ENCODE measurements around the gene SLC9C2. TPM values are rescaled to one million over a fixed set of nuclear protein-coding genes. Genes with fewer than 3 reads are reported as not detected.
"Not testable (repeated sequence)": the region's sequence is repeated elsewhere in the genome, so short reads cannot be mapped to it uniquely, and the experiment has no call there.

The SLC9C2 gene
- polyA plus RNA-seq, 1 of the 3 experiments (the other 2 are of a cell fraction): not detected

DNA sequence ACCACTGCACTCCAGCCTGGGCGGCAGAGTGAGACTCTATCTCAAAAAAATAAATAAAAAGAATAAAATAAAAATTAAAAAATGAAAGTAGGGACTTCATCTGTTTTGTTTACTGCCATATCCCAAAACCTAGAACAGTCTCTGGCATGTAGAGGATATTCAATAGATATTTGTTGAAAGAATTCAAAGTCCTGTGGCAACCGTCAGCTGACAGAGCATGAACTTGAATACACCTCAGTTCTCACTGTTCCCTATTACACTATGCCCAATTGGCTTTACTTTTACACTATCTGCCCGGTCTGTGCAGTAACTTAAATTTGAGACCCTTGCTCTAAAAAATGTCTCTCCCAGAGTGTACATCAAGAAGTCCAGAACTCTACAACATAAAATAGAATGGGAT lies 79.5 kb downstream of the SLC9C2 start (continued):
- TF ChIP-seq, protein P1, sequence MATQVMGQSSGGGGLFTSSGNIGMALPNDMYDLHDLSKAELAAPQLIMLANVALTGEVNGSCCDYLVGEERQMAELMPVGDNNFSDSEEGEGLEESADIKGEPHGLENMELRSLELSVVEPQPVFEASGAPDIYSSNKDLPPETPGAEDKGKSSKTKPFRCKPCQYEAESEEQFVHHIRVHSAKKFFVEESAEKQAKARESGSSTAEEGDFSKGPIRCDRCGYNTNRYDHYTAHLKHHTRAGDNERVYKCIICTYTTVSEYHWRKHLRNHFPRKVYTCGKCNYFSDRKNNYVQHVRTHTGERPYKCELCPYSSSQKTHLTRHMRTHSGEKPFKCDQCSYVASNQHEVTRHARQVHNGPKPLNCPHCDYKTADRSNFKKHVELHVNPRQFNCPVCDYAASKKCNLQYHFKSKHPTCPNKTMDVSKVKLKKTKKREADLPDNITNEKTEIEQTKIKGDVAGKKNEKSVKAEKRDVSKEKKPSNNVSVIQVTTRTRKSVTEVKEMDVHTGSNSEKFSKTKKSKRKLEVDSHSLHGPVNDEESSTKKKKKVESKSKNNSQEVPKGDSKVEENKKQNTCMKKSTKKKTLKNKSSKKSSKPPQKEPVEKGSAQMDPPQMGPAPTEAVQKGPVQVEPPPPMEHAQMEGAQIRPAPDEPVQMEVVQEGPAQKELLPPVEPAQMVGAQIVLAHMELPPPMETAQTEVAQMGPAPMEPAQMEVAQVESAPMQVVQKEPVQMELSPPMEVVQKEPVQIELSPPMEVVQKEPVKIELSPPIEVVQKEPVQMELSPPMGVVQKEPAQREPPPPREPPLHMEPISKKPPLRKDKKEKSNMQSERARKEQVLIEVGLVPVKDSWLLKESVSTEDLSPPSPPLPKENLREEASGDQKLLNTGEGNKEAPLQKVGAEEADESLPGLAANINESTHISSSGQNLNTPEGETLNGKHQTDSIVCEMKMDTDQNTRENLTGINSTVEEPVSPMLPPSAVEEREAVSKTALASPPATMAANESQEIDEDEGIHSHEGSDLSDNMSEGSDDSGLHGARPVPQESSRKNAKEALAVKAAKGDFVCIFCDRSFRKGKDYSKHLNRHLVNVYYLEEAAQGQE (IDR thresholded peaks at IDR 0.05; ENCODE audit: low read depth, low read length): no peak
- no peak for TF ChIP-seq CHD2 (IDR thresholded peaks at IDR 0.05; ENCODE audit: low read length, partially characterized antibody)
- TF ChIP-seq, protein P2, sequence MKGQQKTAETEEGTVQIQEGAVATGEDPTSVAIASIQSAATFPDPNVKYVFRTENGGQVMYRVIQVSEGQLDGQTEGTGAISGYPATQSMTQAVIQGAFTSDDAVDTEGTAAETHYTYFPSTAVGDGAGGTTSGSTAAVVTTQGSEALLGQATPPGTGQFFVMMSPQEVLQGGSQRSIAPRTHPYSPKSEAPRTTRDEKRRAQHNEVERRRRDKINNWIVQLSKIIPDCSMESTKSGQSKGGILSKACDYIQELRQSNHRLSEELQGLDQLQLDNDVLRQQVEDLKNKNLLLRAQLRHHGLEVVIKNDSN (IDR thresholded peaks at IDR 0.05; ENCODE audit: borderline replicate concordance, low read depth): no peak
- TF ChIP-seq, protein P3, sequence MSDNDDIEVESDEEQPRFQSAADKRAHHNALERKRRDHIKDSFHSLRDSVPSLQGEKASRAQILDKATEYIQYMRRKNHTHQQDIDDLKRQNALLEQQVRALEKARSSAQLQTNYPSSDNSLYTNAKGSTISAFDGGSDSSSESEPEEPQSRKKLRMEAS (IDR thresholded peaks at IDR 0.05; ENCODE audit: low read depth): no peak

DNA sequence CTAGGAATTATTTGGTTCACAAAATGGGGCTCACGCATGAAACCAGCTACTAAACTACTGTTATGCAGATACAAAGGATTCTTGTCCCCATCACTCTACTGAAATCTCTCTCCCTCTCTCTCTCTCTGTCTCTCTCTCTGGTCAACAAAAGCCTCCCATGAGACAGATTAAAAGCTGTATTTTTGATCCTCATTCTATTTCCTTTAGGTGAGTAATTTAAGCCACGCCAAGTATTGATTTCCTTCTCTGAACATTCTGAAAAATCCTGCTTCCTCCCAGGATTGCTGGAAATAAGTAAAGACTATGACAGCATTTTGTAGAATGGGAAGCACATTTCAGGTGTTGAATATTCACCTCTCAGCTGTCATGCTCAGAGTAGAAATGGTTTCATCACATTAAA lies 82.1 kb downstream of the SLC9C2 start:
- CTCF ChIA-PET: interaction anchor here (1.5 kb wide), 1 partner anchor 89 kb away, joined by 5 read pairs; no protein-coding TSS in a partner anchor
- no peak for DNase-seq

DNA sequence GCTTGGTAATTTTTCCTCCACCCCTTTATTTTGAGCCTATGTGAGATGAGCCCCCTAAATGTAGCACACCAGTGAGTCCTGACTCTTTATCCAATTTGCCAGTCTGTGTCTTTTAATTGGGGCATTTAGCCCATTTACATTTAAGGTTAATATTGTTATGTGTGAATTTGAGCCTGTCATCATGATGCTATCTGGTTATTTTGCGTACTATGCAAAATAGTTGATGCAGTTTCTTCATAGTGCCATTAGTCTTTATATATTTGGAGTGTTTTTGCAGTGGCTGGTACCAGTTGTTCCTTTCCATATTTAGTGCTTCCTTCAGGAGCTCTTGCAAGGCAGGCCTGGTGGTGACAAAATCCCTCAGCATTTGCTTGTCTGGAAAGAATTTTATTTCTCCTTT lies 88.4 kb downstream of the SLC9C2 start:
- 65% methylated on average over 1 of the region's 1 CpG for WGBS (ENCODE audit: low lambda C conversion rate)
- H3K36me3 ChIP-seq (replicated peaks in 1 of 2; ENCODE audit: control insufficient read depth in 1 of 2, insufficient read depth in 2 of 2, low read length in 1 of 2); H3K27me3 ChIP-seq (ENCODE audit: insufficient read depth); H3K4me1 ChIP-seq (ENCODE audit: control insufficient read depth in 1 of 2, insufficient read depth in 2 of 2, low read depth in 1 of 2, low read length in 1 of 2); CTCF ChIA-PET; H3K9me3 ChIP-seq; H3K4me3 ChIP-seq (ENCODE audit: low read depth in 2 of 2, low read length in 1 of 2); H3K79me2 ChIP-seq (ENCODE audit: insufficient read depth); H3K4me2 ChIP-seq; POLR2A ChIA-PET; H3K27ac ChIP-seq (ENCODE audit: low read depth in 2 of 2, low read length in 1 of 2); H3F3A ChIP-seq (replicated peaks; ENCODE audit: insufficient read depth); H3K9ac ChIP-seq; H2AFZ ChIP-seq (ENCODE audit: low read depth); H3K9me2 ChIP-seq; DNase-seq; H4K20me1 ChIP-seq (ENCODE audit: insufficient read depth): not testable (repeated sequence)

More for the DNA sequence above, 82.1 kb downstream of the SLC9C2 start:
- TF ChIP-seq GATA2 (CRISPR knock-in tag; IDR thresholded peaks at IDR 0.05): no peak
- TF ChIP-seq, protein P4, sequence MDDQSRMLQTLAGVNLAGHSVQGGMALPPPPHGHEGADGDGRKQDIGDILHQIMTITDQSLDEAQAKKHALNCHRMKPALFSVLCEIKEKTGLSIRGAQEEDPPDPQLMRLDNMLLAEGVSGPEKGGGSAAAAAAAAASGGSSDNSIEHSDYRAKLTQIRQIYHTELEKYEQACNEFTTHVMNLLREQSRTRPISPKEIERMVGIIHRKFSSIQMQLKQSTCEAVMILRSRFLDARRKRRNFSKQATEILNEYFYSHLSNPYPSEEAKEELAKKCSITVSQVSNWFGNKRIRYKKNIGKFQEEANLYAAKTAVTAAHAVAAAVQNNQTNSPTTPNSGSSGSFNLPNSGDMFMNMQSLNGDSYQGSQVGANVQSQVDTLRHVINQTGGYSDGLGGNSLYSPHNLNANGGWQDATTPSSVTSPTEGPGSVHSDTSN (IDR thresholded peaks at IDR 0.05): no peak
- TF ChIP-seq FOXJ3 (CRISPR knock-in tag; IDR thresholded peaks at IDR 0.05): no peak
- TF ChIP-seq YY1 (IDR thresholded peaks at IDR 0.05; ENCODE audit: low read depth): no peak
- TF ChIP-seq, protein P2 (IDR thresholded peaks at IDR 0.05; ENCODE audit: borderline replicate concordance, low read depth): no peak
- no peaks in the 10 kb centered on the region for H3K9me3 ChIP-seq
- H3K36me3 ChIP-seq (replicated peaks in 1 of 2; ENCODE audit: control insufficient read depth in 1 of 2, insufficient read depth in 2 of 2, low read length in 1 of 2): no peaks in the 10 kb centered on the region
- H3K27me3 ChIP-seq (ENCODE audit: insufficient read depth): no peaks in the 10 kb centered on the region
- H2AFZ ChIP-seq (ENCODE audit: low read depth): no peak overlapping the region
- no peak overlapping the region for H3K4me3 ChIP-seq (ENCODE audit: low read depth in 2 of 2, low read length in 1 of 2)
- 79% methylated on average over 2 of the region's 2 CpGs for WGBS (ENCODE audit: low lambda C conversion rate)
- no peak overlapping the region for H3K4me2 ChIP-seq
- no peaks in the 10 kb centered on the region for H3K79me2 ChIP-seq (ENCODE audit: insufficient read depth)
- no peaks in the 10 kb centered on the region for H3F3A ChIP-seq (replicated peaks; ENCODE audit: insufficient read depth)
- no peaks in the 10 kb centered on the region for H3K9me2 ChIP-seq
- H4K20me1 ChIP-seq (ENCODE audit: insufficient read depth): no peaks in the 10 kb centered on the region
- POLR2A ChIA-PET: no interaction called here
- no peaks in the 10 kb centered on the region for H3K4me1 ChIP-seq (ENCODE audit: control insufficient read depth in 1 of 2, insufficient read depth in 2 of 2, low read depth in 1 of 2, low read length in 1 of 2)
- no peak overlapping the region for H3K9ac ChIP-seq
- H3K27ac ChIP-seq (ENCODE audit: low read depth in 2 of 2, low read length in 1 of 2): no peak overlapping the region

Measured in SK-N-SH (cell line).